Endothelial cell of umbilical vein (primary cell): ENCODE results near the gene MAP2K5. TPM values are rescaled to one million over a fixed set of nuclear protein-coding genes. Genes with fewer than 3 reads are reported as not detected.

Experiments used
- BruUV-seq: library from RNA; stranded (reverse); fragments of 400-500 nt; replicated peaks from 2 replicates; lab custom pipeline; 2021; lab: Mats Ljungman, UMichigan
- CTCF ChIA-PET: fragments of 300-600, 350-600 bp; sonication (Branson Sonifier 250); formaldehyde crosslinking; loops from one replicate; lab custom pipeline; 2021; ENCODE audit warnings: antibody characterized with exemption, inconsistent platforms; lab: Charles Lee
- POLR2A ChIA-PET: fragments of 300-600, 350-600 bp; sonication (Branson Sonifier 250); formaldehyde crosslinking; loops from one replicate; lab custom pipeline; 2021; ENCODE audit warnings: antibody characterized with exemption, inconsistent platforms; lab: Charles Lee
- DNase-seq: peaks from one replicate; pipeline ENCODE4 v3.0.0-alpha.2; 2011; ENCODE audit warnings: low read depth, low spot score
- FAIRE-seq: peaks from 2 replicates; lab custom pipeline; 2011; peaks lifted over from hg19 to GRCh38; lab: Jason Lieb, UNC
- H2AFZ ChIP-seq: 2 replicates; pipeline ENCODE4 v1.6.0; 2012; ENCODE audit warnings: low read depth, low read length, control low read depth, inconsistent platforms
- H3K27ac ChIP-seq: 2 replicates; pipeline ENCODE4 v1.5.1; 2011; ENCODE audit warnings: low read depth, mild to moderate bottlenecking, control low read depth, low read length, moderate library complexity; ENCODE audit not compliant: insufficient read depth
- H3K27me3 ChIP-seq, 2 experiments: 2 replicates each; pipeline versions ENCODE4 v1.6.0 to v1.6.1; 2011; ENCODE audit warnings: low read length in 2 of 2, mixed read lengths in 1 of 2; ENCODE audit not compliant: control insufficient read depth in 2 of 2, insufficient read depth in 2 of 2
- H3K36me3 ChIP-seq, 2 experiments: 2 replicates in 1 of 2; 3 replicates in 1 of 2; pipeline ENCODE4 v1.5.1; 2011; ENCODE audit warnings: low read length in 2 of 2, mild to moderate bottlenecking in 1 of 2, moderate library complexity in 1 of 2; ENCODE audit not compliant: control insufficient read depth in 2 of 2, insufficient read depth in 2 of 2; ENCODE audit errors: extremely low read depth in 1 of 2
- H3K4me1 ChIP-seq: 3 replicates; pipeline ENCODE4 v1.5.1; 2011; ENCODE audit warnings: mild to moderate bottlenecking, low read length; ENCODE audit not compliant: control insufficient read depth, insufficient read depth; ENCODE audit errors: extremely low read depth
- H3K4me2 ChIP-seq: 2 replicates; pipeline ENCODE4 v1.6.1; 2011; ENCODE audit warnings: low read length, control low read depth, mixed read lengths; ENCODE audit not compliant: insufficient read depth
- H3K4me3 ChIP-seq, 3 experiments: fragments of 200-600 bp in 1 of 3; sonication (generic), shearing (Covaris generic) in 1 of 3; replicated peaks in 1 of 3; 2 replicates each; pipeline ENCODE4 v1.5.1; 2011 to 2016; ENCODE audit warnings: control low read depth in 3 of 3, low read length in 3 of 3, mild to moderate bottlenecking in 2 of 3, inconsistent platforms in 1 of 3, low read depth in 1 of 3, moderate library complexity in 1 of 3; ENCODE audit not compliant: insufficient read depth in 1 of 3
- H3K79me2 ChIP-seq: 2 replicates; pipeline ENCODE4 v1.6.0; 2012; ENCODE audit warnings: low read length, inconsistent platforms; ENCODE audit not compliant: control insufficient read depth, insufficient read depth
- H3K9ac ChIP-seq: replicated peaks from 2 replicates; pipeline ENCODE3; 2011; ENCODE audit warnings: low read length, control low read depth; ENCODE audit not compliant: insufficient read depth; ENCODE audit errors: extremely low read depth
- H3K9me1 ChIP-seq: replicated peaks from 3 replicates; pipeline ENCODE4 v1.6.0; 2011; ENCODE audit warnings: mild to moderate bottlenecking, low read length; ENCODE audit not compliant: control insufficient read depth, insufficient read depth; ENCODE audit errors: extremely low read depth
- H3K9me3 ChIP-seq: replicated peaks from 2 replicates; pipeline ENCODE4 v1.5.1; 2012; ENCODE audit warnings: low read length, inconsistent platforms; ENCODE audit not compliant: control insufficient read depth, insufficient read depth
- H4K20me1 ChIP-seq: replicated peaks from 2 replicates; pipeline ENCODE3; 2011; ENCODE audit warnings: mild to moderate bottlenecking, low read length; ENCODE audit not compliant: control insufficient read depth, insufficient read depth; ENCODE audit errors: extremely low read depth
- GATA2 ChIP-seq: IDR thresholded peaks from 2 replicates; pipeline ENCODE4 v1.7.0; 2011; ENCODE audit warnings: low read depth, mild to moderate bottlenecking, moderate library complexity, mixed read lengths, low read length; ENCODE audit not compliant: insufficient read length, insufficient read depth
- JUN ChIP-seq: IDR thresholded peaks from 2 replicates; pipeline ENCODE4 v1.6.1; 2011; ENCODE audit warnings: borderline replicate concordance, low read depth; ENCODE audit not compliant: insufficient read length, insufficient read depth
- MYC ChIP-seq: IDR thresholded peaks from one replicate; pipeline ENCODE4 v1.6.1; 2011; ENCODE audit warnings: mild to moderate bottlenecking, low read depth, low read length
- POLR2A ChIP-seq: IDR thresholded peaks from 2 replicates; pipeline ENCODE4 v1.6.1; 2012; ENCODE audit warnings: low read depth, mild to moderate bottlenecking, control low read depth, low read length
- POLR2AphosphoS5 ChIP-seq: IDR thresholded peaks from 2 replicates; pipeline ENCODE4 v1.6.1; 2012; ENCODE audit warnings: low read depth, mild to moderate bottlenecking, control low read depth, low read length, moderate library complexity; ENCODE audit not compliant: insufficient read depth
- dilution Hi-C: fragments of 300-500 bp; cut with MboI; formaldehyde crosslinking; loops from one replicate; pipeline ENCODE4 v1.15.0; 2019; ENCODE audit warnings: low sequenced_read_pairs; ENCODE audit not compliant: extremely low pct_ligation_motif_present
- intact Hi-C: fragments of 100-400 bp; cut with micrococcal nuclease; formaldehyde crosslinking; loops from one replicate; pipeline ENCODE4 v1.10.0; 2022
- polyA plus RNA-seq, 4 experiments: library from polyadenylated mRNA; depleted of rRNA in 3 of 4; stranded (reverse) in 3 of 4; unstranded in 1 of 4; fragments of >200 nt; gene quantifications; 2 replicates each; pipeline versions ENCODE4 v1.2.1 to v1.2.3, GENCODE V29; 2011 to 2012; ENCODE audit warnings: missing spikeins in 1 of 4
- total RNA-seq: library from RNA; stranded (reverse); gene quantifications from 2 replicates; pipeline ENCODE4 v1.2.3, GENCODE V29; 2021
- TF ChIP-seq, protein P1 (sequence below), 2 donors: IDR thresholded peaks; 1 replicate in 1 of 2; 2 replicates in 1 of 2; pipeline ENCODE4 v1.5.1; 2011; ENCODE audit warnings: low read length in 2 of 2, mild to moderate bottlenecking in 2 of 2, moderate library complexity in 2 of 2, control low read depth in 1 of 2, inconsistent platforms in 1 of 2, low read depth in 1 of 2; ENCODE audit not compliant: insufficient read depth in 1 of 2; ENCODE audit errors: extremely low read depth in 1 of 2
- TF ChIP-seq, protein P2 (sequence below): IDR thresholded peaks from 2 replicates; pipeline ENCODE4 v1.6.1; 2011; ENCODE audit not compliant: insufficient read depth, insufficient read length

Gene MAP2K5
- total and polyA plus RNA-seq, 2 donors (not counting 3 experiments of a cell fraction or from before 2014, with no cell fraction given), result 4.9 to 24.7 TPM

GRCh38 chr15:67784856-67785430 is 242.4 kb downstream of the MAP2K5 start:
- DNase-seq (no peak), FAIRE-seq (no peak)
- POLR2A ChIA-PET, result no interaction called here
- Histone ChIP-seq H3K9me3 (no peaks in the 10 kb centered on the region), H3K36me3 (peaks cover 0 to 5% of the 10 kb centered on the region in 2 experiments), H2AFZ (no peak overlapping the region), H3K4me1 (no peaks in the 10 kb centered on the region), H3K9ac (no peak overlapping the region), H3K4me2 (no peak overlapping the region), H3K27me3 (no peaks in the 10 kb centered on the region), H4K20me1 (no peaks in the 10 kb centered on the region), H3K79me2 (no peaks in the 10 kb centered on the region), H3K27ac (no peak overlapping the region), H3K4me3 (no peak overlapping the region), H3K9me1 (no peaks in the 10 kb centered on the region)
- dilution Hi-C loops (no loop called here), intact Hi-C loops (no loop called here)
- CTCF ChIA-PET, result interaction anchor here (0.8 to 1.2 kb wide), 2 partner anchors 8 to 34 kb away, joined by 3 to 4 read pairs; no protein-coding TSS in a partner anchor
- no peak for TF ChIP-seq POLR2A
- TF ChIP-seq MYC, result no peak
- TF ChIP-seq, protein P1, sequence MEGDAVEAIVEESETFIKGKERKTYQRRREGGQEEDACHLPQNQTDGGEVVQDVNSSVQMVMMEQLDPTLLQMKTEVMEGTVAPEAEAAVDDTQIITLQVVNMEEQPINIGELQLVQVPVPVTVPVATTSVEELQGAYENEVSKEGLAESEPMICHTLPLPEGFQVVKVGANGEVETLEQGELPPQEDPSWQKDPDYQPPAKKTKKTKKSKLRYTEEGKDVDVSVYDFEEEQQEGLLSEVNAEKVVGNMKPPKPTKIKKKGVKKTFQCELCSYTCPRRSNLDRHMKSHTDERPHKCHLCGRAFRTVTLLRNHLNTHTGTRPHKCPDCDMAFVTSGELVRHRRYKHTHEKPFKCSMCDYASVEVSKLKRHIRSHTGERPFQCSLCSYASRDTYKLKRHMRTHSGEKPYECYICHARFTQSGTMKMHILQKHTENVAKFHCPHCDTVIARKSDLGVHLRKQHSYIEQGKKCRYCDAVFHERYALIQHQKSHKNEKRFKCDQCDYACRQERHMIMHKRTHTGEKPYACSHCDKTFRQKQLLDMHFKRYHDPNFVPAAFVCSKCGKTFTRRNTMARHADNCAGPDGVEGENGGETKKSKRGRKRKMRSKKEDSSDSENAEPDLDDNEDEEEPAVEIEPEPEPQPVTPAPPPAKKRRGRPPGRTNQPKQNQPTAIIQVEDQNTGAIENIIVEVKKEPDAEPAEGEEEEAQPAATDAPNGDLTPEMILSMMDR (IDR thresholded peaks at IDR 0.05; ENCODE audit: extremely low read depth in 1 of 2, insufficient read depth in 1 of 2, low read depth in 1 of 2, low read length in 2 of 2), result no peak
- TF ChIP-seq, protein P2, sequence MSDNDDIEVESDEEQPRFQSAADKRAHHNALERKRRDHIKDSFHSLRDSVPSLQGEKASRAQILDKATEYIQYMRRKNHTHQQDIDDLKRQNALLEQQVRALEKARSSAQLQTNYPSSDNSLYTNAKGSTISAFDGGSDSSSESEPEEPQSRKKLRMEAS, result no peak
- TF ChIP-seq GATA2, result no peak
- no peak for TF ChIP-seq POLR2AphosphoS5
- TF ChIP-seq JUN, result no peak
- BruUV-seq, result no TSS peak
